G401 (cell line): ENCODE measurements around the gene PFKL. TPM values are rescaled to one million over a fixed set of nuclear protein-coding genes. Genes with fewer than 3 reads are reported as not detected.
"Not testable (repeated sequence)": the region's sequence is repeated elsewhere in the genome, so short reads cannot be mapped to it uniquely, and the experiment has no call there.

Source experiments
- DNase-seq: peaks from one replicate; pipeline ENCODE4 v3.0.0-alpha.2; 2015; ENCODE audit warnings: low spot score
- in situ Hi-C: cut with HindIII; loops from 2 replicates; pipeline ENCODE4 v1.10.0; 2016; ENCODE audit warnings: low sequenced_read_pairs, mixed read lengths
- total RNA-seq: library from RNA; depleted of rRNA; stranded (reverse); fragments of >200 nt; shearing (Covaris generic); gene quantifications from 2 replicates; pipeline ENCODE4 v1.2.3, GENCODE V29; 2014

The PFKL gene
- total RNA-seq, 1 experiment from 2014 or later = 174 TPM

DNA sequence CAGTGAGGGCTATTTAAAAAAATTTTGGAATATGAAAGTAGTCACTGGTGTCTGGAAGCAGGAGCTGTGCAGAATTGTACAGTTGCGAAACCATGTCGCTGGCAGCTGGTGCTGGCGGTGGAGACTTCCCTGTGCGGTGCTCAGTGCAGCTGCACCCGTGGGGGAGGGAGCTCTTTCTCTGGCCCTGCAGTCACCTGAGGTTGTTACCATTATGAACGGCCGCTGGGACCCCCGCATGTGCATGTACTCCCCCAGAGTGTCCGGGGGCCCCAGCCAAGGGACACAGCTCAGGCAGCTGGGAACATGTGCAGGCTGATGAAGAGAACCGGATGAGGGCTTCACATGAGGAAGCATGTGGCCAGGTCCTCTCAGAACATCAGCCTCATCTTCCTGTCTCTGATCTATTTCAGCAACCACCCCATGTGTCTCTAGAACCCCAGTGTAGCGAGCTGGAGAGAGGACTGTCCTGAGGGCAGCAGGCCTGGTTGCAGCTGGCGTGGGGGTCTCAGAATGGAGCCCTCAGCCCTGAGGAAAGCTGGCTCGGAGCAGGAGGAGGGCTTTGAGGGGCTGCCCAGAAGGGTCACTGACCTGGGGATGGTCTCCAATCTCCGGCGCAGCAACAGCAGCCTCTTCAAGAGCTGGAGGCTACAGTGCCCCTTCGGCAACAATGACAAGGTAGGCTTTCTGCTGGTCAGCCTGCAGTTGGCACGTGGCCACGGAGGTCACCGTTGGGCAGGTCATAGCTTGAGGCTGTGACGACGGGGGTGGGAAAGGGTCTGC is 53.5 kb downstream of the PFKL start, which contains the start of gene TRPM2:
TRPM2 (plus strand) TSS at position 431 of the 780 bp plus-strand sequence; CDS start at position 511, 80 bp downstream.
- no peak for DNase-seq
- in situ Hi-C loops = no loop called here

GRCh38 chr21:44354001-44354405 is 54.1 kb downstream of the PFKL start:
- DNase-seq = no peak
- in situ Hi-C loops = no loop called here

DNA sequence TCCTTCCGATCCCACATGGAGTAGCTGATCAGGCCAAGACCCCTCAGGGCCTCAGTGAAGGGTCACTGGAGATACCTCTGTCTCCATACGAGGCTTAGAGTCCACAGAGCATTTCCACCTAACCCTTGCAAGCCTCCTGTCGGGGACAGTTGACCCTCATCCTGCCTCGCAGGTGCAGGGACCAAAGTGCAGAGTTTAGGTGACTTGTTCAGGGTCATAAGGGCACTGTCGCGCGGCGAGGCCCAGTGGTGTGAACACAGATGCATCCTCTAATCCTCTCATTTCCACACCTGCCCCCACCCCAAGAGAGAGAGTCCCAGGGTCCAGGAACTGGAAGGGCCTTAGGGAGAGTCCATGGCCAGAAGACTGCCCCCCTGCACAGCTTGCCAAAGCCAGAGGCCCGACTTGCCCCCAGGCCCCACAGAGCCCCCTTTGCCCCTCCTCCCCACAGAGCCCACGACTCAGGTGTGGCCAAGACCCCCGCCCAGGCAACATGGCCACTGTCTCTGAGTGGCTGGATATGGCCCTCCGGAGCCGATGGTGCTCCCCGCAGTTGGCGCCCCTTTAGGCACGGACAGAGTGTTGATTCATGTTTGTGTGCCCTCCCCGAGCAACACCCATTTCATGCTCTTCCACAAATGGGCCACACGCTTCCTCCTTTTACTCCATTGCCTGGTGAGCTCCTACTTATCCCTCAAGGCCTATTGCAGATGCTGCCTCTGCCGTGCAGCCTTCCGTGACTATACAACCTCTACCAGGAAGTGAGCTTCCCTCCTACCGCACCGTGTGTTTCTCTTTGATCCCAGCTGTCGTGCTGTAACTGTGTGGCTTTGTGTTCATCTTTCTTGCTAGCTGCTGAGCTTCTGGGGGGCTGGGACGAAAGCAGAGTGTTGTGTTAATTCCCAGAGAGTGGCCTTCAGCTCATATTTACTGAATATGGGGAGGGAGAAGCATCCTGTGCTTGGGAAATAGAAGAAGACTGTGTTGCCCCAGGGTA is 55.2 kb downstream of the PFKL start:
- in situ Hi-C loops = no loop called here
- no peak for DNase-seq

DNA sequence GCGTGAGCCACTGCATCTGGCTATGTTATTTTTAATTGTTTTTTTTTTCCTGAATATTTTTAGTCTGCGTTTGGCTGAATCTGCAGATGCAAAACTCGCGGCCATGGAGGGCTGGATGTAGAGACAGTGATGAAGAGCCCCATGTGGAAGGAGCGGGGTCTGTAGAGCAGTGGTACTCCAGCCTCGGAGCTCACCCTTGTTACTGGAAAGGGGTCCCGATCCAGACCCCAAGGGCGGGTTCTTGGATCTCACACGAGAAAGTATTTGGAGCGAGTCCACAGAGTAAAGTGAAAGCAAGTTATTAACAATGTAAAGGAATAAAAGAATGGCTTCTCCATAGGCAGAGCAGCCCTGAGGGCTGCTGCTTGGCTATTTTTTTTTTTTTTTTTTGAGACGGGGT is 56.3 kb downstream of the PFKL start:
- in situ Hi-C loops = no loop called here
- DNase-seq = no peak

DNA sequence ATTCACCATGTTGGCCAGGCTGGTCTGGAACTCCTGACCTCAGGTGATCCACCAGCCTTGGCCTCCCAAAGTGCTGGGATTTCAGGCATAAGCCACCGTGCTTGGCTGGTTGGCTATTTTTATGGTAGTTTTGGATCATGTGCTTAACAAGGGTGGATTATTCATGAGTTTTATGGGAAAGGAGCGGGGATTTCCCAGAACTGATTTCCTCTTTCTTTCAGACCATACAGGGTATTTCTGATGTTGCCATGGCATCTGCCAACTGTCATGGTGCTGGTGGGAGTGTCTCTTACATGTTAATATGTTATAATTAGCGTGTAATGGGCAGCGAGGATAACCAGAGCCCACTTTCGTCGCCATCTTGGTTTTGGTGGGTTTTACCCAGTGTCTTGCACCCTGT is 56.8 kb downstream of the PFKL start:
- DNase-seq = no peak
- in situ Hi-C loops = no loop called here

GRCh38 chr21:44357064-44357837 is 57.4 kb downstream of the PFKL start:
- no peak for DNase-seq
- in situ Hi-C loops = no loop called here

GRCh38 chr21:44359396-44359795 is 59.5 kb downstream of the PFKL start:
- in situ Hi-C loops = no loop called here

GRCh38 chr21:44360159-44360558 is 60.3 kb downstream of the PFKL start:
- DNase-seq = no peak
- in situ Hi-C loops = no loop called here

More at GRCh38 chr21:44359396-44359795, 59.5 kb downstream of the PFKL start:
- DNase-seq = no peak

DNA sequence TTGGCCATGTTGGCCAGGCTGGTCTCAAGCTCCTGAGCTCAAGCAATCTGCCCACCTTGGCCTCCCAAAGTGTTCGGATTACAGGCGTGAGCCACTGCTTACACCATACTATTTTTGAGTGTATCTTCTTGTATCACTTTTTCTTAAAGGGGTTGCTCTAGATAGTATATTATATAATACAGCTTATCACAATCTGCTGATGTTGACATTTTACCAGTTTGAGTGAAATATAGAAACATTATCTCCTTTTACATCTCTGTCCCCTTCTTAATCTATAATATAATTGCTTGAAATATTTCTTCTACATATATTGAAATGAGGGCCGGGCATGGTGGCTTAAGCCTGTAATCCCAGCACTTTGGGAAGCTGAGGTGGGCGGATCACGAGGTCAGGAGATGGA is 62.0 kb downstream of the PFKL start:
- DNase-seq, in situ Hi-C loops: not testable (repeated sequence)

DNA sequence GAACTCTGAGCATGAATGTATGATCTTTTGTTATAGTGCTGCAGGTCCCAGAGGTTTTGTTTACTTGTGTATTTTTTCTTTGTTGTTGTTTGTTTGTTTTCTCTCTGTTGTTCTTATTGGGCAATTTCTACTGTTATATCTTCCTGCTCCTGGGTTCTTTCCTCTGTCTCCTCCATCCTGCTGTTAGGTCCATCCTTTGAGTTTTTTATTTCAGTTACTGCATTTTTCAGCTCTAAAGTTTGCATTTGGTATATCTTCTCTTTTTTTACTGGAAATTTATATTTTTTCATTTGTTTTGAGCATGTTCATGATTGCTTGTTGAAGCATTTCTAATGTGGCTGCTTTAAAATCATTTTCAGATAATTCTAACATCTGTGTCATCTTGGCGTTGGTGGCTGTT is 63.4 kb downstream of the PFKL start:
- DNase-seq = no peak
- in situ Hi-C loops = no loop called here

DNA sequence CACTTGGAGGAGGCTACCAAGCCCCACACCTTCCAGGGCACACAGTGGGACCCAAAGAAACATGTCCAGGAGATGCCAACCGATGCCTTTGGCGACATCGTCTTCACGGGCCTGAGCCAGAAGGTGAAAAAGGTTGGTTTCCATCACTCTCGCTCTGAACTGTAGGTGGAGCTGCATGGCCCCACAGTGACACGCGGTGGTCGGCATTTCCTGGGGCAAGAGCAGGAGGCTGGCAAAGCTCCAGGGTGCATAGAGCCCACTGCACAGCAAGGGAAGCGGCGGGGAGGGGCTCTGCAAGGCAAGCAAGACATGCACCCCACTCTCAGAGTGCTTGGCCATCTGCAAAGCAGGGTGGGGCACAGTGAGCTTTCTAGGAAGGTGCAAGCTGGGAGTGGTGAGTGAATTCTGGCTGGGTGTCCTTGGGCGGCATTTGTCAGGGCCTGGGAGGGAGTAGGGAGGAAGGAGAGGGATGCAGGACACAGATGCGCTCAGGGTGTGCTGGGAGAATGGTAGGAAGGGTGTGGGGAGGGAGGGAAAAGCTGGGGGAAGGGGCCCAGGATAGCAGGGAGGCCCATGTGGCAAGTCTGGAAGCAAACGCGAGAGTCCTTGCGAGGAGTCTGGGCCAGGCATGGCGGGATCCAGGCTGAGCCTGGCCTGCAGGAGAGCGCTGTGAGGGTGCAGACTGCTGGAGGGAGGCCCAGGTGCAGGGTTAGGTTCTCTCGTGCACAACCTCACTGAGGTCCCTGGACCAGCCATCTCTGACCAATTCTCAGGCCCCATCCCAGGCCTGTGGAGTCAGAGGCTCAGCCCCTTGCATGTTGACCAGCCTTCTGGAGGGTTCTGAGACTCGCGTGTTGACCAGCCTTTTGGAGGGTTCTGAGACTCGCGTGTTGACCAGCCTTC is 64.5 kb downstream of the PFKL start:
- in situ Hi-C loops = no loop called here
- DNase-seq = no peak

DNA sequence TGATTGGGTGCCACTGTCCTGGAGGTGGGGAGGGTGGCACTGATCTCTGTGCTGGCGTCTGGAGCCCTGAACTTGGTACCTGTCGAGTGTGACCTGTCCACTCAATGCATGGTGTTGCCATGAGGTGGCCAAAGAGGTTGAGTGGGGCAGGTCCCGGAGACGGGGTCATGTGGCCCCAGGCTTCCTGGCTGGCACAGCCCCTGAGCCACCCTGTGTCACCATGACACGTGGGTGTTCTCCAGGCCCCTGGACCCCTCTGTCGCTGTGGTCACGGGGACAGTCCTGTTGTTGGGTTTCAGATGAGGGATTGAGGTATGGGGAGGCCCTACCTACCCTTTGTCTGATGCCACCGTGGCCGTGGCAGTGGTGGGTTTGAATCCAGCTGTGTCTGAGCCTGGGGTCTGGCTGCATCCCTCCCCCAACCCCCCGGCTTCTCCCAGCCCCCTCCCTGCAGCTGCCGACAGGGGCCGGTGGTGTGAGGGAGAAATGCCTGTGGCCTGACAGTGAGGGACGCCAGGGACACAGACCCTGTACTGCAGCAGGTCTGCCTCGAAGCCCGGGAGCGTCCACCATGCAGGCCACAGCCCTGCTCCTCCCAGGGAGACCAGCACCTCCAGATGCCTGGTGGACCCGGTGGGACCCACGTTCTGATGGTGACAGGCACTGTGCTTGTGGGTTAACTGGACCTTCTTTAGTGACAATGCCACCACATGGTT is 65.6 kb downstream of the PFKL start:
- in situ Hi-C loops = no loop called here
- DNase-seq = no peak

GRCh38 chr21:44365967-44366585 is 66.2 kb downstream of the PFKL start:
- DNase-seq = no peak
- in situ Hi-C loops = no loop called here

DNA sequence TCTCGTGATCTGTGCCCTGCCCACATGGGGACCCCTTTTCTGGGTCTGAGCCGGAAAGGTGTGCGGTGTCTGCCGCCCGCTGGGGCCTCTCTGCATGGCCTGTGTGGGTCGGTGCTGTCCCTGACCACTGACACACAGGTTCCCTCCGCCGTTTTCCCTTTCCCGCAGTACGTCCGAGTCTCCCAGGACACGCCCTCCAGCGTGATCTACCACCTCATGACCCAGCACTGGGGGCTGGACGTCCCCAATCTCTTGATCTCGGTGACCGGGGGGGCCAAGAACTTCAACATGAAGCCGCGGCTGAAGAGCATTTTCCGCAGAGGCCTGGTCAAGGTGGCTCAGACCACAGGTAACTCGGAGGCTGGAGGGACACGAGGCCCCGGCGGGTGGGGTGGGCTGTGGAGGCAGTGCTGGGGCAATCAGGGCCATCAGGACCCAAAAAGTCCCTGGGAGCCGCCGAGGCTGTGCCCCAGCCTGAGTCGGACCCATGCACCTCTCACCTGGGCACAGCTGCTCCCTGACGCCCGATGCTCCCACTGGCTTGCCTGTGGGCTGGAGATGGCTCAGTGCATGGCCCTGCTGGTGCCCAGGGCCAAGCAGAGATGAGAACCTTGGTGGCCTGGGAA is 66.8 kb downstream of the PFKL start:
- DNase-seq = no peak
- in situ Hi-C loops = no loop called here

GRCh38 chr21:44368711-44369446 is 69.0 kb downstream of the PFKL start:
- DNase-seq = no peak
- in situ Hi-C loops = no loop called here

- in situ Hi-C loops = no loop called here
- peak; percentile 23 for DNase-seq
Measured at GRCh38 chr21:44370027-44370735, 70.3 kb downstream of the PFKL start.
